HG03469 (cell line): Measurements from ENCODE around the gene ASXL1.
"Not testable (repeated sequence)": the region's sequence is repeated elsewhere in the genome, so short reads cannot be mapped to it uniquely, and the experiment has no call there.

Experiments used
- ATAC-seq: cut with Tn5 transposase; IDR thresholded peaks from one replicate; pipeline ENCODE4 v1.9.1; 2021; ENCODE audit warnings: mild to moderate bottlenecking, moderate library complexity, moderate number of reproducible peaks; ENCODE audit not compliant: unreplicated experiment

ASXL1 gene

DNA sequence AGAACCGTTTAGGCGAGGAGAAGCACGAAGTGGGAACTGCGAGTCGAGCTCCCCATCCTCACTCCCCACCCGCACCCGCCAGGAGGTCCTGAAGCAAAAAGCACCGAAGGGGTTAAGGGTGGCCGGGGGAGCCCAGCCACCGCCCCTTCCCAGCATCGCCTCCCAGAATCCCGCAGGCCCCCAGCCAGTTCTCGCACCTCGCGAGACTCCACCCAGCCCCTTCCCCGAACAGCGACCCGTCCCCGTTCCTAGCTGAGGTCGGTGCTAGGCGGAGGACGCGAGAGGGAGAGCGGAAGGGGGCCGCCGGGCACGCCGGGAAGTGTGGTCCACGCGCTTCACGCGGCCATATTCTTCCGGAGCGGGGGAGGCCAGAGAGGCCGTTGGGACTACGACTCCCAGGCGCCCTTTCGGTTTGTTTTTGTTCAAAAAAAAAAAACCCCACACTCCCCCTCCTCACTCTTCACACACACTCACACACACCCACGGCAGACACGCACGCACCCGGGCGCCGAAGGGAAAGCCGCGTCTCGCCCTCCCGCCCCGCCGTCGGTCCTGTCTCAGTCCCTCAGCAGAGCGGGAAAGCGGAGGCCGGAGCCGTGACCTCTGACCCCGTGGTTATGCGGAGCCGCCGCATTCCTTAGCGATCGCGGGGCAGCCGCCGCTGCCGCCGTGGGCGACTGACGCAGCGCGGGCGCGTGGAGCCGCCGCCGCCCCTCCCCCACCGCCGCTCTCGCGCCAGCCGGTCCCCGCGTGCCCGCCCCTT, at the start of gene ASXL1:
Gene ASXL1, plus strand, starts transcription at position 463 of the 763 bp plus-strand sequence. CDS start 445 bp downstream, outside the sequence.
- ATAC-seq, result no peak

- ATAC-seq, result no peak
These were observed 45.3 kb upstream of the ASXL1 start for GRCh38 chr20:32312718-32313424.

DNA sequence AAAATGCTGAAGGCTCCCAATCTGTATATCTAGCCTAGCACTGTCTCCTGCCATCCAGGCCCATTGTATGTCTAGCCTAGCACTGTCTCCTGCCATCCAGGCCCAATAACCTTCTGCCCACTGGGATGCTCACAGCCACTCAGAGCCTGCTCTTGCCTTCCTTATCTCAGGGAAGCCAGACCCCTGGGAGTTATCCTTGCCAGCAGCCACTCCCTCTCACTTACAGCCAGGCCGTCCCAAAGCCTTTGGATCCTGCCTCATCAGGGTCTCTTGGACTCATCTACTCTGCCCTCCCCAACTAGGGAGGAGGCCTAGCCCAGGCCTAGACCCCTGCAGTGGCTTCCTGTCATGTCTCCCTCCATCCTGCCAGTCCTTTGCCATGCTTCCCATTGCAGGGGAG, 43.4 kb upstream of the ASXL1 start:
- no peak for ATAC-seq

DNA sequence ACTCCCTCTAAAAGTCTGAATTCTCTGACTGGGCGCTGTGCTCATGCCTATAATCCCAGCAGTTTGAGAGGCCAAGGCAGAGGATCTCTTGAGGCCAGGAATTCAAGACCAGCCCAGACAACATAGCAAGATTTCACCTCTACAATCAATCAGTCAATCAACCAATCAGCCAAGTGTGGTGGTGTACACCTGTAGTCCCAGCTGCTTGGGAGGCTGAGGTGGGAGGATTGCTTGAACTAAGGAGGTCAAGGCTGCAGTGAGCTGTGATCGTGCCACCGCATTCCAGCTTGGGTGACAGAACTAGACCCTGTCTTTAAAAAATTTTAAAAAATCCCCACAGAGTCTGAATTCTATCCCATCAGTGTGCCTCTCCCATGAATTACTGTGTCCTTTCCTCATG, 42.7 kb upstream of the ASXL1 start:
- no peak for ATAC-seq

DNA sequence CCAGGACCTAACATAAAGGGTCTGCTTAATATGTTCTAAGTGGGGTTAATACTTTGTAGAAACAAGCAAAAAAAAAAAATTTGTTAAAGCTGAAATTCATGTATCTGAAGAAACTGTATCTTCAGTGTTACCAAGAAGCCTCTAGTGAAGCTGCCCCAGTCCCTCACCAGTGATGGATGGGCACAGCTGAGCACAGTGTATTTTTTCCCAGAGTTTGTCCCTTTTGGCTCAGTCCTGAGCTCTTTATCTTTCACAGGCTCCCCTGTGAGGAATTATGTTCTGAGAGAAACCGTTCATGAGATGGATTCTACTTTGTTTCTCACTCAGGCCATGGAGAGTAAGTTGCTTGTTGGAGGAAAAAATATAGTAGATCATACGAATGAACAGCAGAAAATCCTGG, 42.2 kb upstream of the ASXL1 start:
- ATAC-seq, result no peak

DNA sequence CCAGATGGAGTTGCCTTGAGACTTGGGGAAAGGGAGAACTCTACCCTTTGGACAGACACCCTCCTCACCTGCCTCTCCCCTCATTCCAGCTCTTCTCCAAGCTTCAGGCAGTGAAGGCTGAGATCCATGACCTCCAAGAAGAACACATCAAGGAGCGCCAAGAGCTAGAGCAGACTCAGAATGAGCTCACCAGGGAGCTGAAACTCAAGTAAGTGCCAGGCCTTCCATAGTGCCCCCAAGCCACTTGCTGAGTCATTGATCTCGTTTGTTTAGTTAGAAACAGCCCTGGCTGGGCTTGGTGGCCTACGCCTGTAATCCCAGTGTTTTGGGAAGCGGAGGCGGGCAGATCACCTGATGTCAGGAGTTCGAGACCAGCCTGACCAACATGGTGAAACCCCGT, 41.5 kb upstream of the ASXL1 start:
- no peak for ATAC-seq

DNA sequence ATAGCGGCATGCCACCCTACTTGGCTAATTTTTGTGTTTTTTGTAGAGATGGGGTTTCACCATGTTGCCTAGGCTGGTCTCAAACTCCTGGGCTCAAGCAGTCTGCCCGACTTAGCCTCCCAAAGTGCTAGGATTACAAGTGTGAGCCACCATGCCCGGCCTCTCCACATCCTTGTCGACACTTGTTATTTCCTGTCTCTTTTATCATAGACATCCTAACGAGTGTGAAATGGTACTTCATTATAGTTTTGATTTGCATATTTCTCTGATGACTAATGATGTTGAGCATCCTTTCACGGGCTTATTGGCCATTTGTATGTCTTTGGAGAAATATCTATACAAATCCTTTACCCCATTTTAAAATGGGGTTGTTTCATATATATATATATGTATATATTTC, 39.0 kb upstream of the ASXL1 start:
- ATAC-seq, result no peak

DNA sequence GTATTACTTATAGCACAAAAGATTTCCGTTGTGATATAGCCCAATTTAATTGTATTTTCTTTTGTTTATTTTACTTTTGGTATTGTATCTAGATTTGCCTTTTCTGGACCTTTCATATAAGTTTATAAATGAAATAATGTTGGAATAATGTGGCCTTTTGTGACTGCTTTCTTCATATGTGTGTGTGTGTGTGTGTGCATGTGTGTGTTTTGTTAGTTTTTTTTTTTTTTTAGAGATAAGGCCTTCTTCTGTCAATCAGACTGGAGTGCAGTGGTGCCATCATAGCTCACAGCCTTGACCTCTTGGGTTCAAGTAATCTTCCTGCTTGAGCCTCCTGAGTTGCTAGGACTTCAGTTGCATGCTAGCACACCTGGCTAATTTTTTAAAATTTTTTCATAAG, 37.8 kb upstream of the ASXL1 start:
- no peak for ATAC-seq

- no peak for ATAC-seq
These were observed 36.7 kb upstream of the ASXL1 start for GRCh38 chr20:32321390-32321789.

GRCh38 chr20:32322260-32322659, 35.9 kb upstream of the ASXL1 start:
- ATAC-seq, result not testable (repeated sequence)

GRCh38 chr20:32323761-32324160, 34.4 kb upstream of the ASXL1 start:
- not testable (repeated sequence) for ATAC-seq

DNA sequence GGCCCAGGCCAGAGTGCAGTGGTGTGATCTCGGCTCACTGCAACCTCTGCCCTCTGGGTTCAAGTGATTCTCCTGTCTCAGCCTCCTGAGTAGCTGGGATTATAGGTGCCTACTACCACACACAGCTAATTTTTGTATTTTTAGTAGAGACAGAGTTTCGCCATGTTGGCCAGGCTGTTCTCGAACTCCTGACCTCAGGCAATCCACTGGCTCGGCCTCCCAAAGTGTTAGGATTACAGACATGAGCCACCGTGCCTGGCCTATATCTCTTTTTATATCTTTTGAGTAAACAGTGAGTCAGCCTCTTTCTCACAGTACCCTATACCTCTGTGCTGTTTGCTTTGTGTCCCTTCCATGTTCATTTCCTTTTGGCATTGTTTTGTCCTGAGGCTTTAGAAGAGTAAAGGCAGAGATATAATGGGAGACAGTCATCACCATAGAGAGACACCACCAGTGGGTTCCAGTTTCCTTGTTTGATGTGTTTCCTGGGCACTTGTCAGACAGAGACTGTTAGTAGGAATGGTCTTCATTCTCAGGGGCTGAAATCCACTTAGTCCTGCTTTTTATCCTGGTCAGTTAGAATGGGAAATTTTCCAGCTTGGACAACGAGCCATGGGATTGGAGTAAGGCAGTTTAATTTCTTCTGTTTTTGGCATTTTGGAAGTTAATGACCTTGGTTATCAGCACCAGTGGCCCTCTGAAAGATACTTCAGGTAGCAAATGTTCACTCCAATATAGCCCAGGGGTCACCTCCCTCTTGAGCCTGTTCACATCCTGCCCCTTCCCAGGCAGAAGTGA, 32.2 kb upstream of the ASXL1 start:
- no peak for ATAC-seq

DNA sequence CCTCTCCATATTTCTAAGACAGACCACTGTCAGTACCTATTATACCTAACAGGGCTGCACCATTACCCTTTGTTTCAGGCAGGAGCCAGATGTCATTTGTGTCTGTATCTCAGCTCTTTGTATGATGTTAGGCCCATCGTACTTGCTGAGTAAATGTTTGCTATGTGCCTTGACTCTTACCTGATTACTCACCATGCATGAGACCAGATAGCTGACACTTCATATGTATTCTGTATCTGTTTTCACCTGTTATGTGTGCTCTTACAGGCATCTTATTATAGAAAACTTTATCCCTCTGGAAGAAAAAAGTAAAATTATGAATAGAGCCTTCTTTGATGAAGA, 31.7 kb upstream of the ASXL1 start:
- ATAC-seq, result no peak

DNA sequence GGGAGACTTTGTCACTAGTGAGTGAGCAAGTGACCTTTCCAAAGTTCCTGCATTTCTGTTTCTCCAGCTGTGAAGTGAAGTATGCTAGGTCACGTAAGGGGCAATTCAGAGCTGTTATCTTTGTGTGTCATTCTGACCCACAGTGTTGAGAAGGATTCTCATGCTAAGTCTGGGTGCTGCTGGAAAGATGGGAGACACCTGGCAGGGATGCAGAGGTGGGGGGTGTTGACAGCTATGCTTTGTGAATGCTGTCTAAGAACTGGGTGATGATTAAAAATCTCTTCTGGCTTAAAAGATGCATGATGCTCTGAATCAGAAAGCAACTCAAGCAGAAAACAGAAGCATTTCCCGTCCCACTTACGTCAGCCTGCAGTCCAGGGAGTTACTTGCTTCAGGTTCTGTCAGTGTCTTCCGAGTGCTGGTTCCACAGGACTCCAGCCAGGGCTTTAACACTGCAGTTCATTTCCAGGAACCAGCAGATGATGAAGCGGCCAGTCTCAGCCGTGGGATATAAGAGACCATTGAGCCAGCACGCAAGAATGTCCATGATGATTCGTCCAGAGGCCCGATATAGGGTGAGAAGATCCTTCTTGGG, 30.9 kb upstream of the ASXL1 start:
- ATAC-seq, result no peak

GRCh38 chr20:32329817-32330554, 28.1 kb upstream of the ASXL1 start:
- no peak for ATAC-seq

DNA sequence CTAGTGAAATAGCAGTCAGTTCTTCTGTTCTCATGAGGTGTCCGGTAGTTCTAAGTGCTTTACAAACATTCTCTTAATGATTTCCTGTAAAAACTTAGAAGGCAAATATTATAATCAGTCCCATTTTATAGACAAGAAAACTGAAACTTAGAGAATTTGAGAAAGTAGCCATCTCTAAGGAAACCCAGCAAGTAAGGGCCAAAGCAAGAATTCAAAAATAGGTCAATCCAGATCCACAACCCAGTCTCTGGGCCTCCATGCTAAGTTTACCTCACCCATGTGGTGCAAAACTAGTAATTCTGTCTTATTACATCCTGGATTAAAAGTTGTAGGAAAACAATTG, 27.6 kb upstream of the ASXL1 start:
- no peak for ATAC-seq

- ATAC-seq, result no peak
These were observed 25.5 kb upstream of the ASXL1 start for GRCh38 chr20:32332614-32333013.

DNA sequence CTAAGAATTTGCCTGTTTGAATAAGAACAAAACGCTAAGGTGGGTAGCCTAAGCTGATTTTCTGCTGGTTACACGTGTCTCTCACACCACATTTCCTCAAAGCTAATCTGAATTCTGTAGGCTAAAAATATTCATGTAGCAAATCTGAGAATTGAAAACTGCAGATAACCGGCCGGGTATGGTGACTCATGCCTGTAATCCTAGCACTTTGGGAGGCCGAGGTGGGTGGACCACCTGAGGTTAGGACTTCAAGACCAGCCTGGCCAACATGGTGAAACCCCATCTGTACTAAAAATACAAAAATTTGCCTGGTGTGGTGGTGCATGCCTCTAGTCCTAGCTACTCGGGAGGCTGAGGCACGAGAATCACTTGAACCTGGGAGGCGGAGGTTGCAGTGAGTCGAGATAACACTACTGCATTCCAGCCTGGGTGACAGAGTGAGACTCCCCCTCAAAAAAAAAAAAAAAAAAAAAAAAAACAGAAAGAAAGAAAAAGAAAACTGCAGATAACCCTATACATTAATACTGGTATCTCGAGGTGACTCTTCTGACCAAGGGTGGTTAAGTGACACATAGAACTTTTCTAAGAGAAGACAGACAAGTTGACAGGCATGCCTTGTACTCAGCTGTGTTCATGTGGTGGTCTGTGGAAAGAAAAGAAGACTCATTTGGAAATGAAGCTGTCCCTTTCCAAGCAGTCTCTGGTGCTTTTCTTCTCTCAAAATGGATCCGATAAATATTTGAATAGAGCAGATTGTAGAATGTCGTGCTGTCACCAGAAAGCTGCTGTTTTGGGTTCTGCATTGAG, 24.7 kb upstream of the ASXL1 start:
- ATAC-seq, result no peak

DNA sequence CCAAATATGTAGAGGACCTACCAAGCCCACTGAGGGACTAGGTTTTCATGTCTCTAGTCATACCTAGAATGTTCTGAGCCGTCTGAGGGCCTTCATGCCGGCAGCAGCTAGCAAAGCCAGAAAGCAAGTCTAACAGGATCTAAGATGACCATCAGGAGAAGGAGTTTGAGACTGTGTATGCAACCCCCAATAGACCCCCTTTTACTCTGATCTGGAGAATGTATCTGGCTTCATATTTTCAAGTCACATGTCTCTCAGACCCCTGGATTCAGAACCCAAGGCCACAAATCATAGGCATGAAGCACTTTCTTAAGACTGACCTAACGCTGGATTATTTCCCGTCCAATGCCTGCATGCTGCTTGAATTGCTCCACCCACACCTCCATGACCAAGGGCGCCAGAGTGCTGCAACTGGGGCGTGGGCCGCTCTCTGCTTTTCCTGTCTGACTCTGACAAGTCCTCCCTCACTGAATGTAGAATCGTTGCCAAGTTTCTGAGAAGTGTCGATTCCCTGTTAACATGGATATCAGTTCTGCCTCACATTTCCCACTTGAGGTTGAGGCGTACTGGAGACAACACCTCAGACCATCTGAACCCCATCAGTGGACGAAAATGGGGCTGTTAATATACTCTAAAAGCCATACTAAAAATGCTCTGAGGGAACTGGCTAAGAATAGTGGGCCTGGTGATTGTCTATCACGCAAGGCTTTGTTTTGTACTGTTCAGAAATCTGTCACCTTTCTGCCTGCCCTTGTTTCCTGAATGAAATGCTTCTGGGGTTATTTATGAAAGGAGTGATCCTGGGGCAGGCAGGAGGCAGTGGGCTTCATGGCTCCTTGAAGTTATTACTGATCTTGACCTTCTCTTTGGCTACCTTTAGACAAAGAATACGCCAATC, 23.9 kb upstream of the ASXL1 start:
- ATAC-seq, result no peak
